Right cardiac atrium (tissue), 5 donors: ENCODE results near the gene SDC1. TPM values are rescaled to one million over a fixed set of nuclear protein-coding genes. Genes with fewer than 3 reads are reported as not detected.
A peak's percentile ranks its signal among the peaks of the same experiment; 100 is the strongest.
"Not testable (repeated sequence)": the region's sequence is repeated elsewhere in the genome, so short reads cannot be mapped to it uniquely, and the experiment has no call there.

ENCODE experiments used
- ATAC-seq, 2 donors: fragments of 200-7000 bp; cut with Tn5 transposase; one replicate each; pipeline versions ENCODE4 v1.8.0 to v1.9.1; 2020; ENCODE audit warnings: moderate library complexity in 2 of 2, mild to moderate bottlenecking in 1 of 2
- DNase-seq, 3 donors: peaks; one replicate each; pipeline ENCODE4 v3.0.0-alpha.2; 2020
- H3K27ac ChIP-seq: one replicate; pipeline ENCODE4 v1.5.1; 2013; ENCODE audit warnings: mild to moderate bottlenecking, low read length, control low read depth, moderate library complexity
- H3K27me3 ChIP-seq: one replicate; pipeline ENCODE4 v1.6.1; 2013; ENCODE audit not compliant: control insufficient read depth, insufficient read depth
- H3K4me1 ChIP-seq: one replicate; pipeline ENCODE4 v1.6.1; 2013; ENCODE audit warnings: low read length; ENCODE audit not compliant: control insufficient read depth, insufficient read depth
- H3K4me3 ChIP-seq: one replicate; pipeline ENCODE4 v1.5.1; 2013; ENCODE audit warnings: low read length, control low read depth
- H3K9me3 ChIP-seq: one replicate; pipeline ENCODE4 v1.6.1; 2013; ENCODE audit warnings: low read length; ENCODE audit not compliant: control insufficient read depth
- WGBS: extraction: QIAGEN DNeasy Blood & Tissue Kit; methylation state at CpG from one replicate; pipeline ENCODE4 v1.1.7; 2013; 5-methylcytosine and 5-hydroxymethylcytosine counted together
- intact Hi-C, 4 donors: fragments of 100-400 bp; cut with DNase I; formaldehyde crosslinking; loops; one replicate each; pipeline versions ENCODE4 v1.11.0 to v1.14.0; 2022 to 2023
- polyA plus RNA-seq: library from polyadenylated mRNA; stranded (reverse); fragments of 200-250 nt; gene quantifications from one replicate; pipeline ENCODE4 v1.2.3, GENCODE V29; 2013
- total RNA-seq, 4 donors: library from RNA; stranded (reverse); fragmentation: NEBNext Ultra II Directional; extraction: Animal tissue kit (Norgen Biotek cat#: 25700); gene quantifications; one replicate each; pipeline ENCODE4 v1.2.1, GENCODE V29; 2021
- donor health status: healthy with polysubstance abuse.
- donor health status: DM: no; HTN: yes; CAD: no.
- donor health status: DM: no; HTN: no; CAD: no.
- donor health status: DM: no; HTN: yes; CAD: no; lungs with severe emphysema.
- donor health status: DM: yes; HTN: yes; CAD: no.

Gene SDC1
- total and polyA plus RNA-seq, 5 donors = 0.09 to 0.25 (median 0.23) TPM

GRCh38 chr2:20242727-20243377, 17.9 kb upstream of the SDC1 start:
- peaks cover 2% of the 10 kb centered on the region for H3K4me1 ChIP-seq
- H3K4me3 ChIP-seq = no peak overlapping the region
- WGBS = 65% methylated on average over 9 of the region's 9 CpGs
- peak; percentile 28 to 39 for ATAC-seq
- H3K27ac ChIP-seq = no peak overlapping the region
- intact Hi-C loops = no loop called here
- no peak for DNase-seq
- H3K27me3 ChIP-seq = no peaks in the 10 kb centered on the region
- H3K9me3 ChIP-seq = no peaks in the 10 kb centered on the region

- intact Hi-C loops = no loop called here
- H3K4me3 ChIP-seq = no peak overlapping the region
- H3K27me3 ChIP-seq = no peaks in the 10 kb centered on the region
- H3K9me3 ChIP-seq = no peaks in the 10 kb centered on the region
- peaks cover 2% of the 10 kb centered on the region for H3K4me1 ChIP-seq
- DNase-seq = no peak
- WGBS = 38% methylated on average over 43 of the region's 43 CpGs
- peak; percentile 41 to 58 for ATAC-seq
- H3K27ac ChIP-seq = no peak overlapping the region
These were observed 17.2 kb upstream of the SDC1 start for GRCh38 chr2:20241973-20242726.

GRCh38 chr2:20240291-20240690, 15.4 kb upstream of the SDC1 start:
- H3K9me3 ChIP-seq, ATAC-seq, DNase-seq, H3K27me3 ChIP-seq, intact Hi-C loops, H3K4me3 ChIP-seq, H3K4me1 ChIP-seq, H3K27ac ChIP-seq: not testable (repeated sequence)
- 89% methylated on average over 6 of the region's 6 CpGs for WGBS

GRCh38 chr2:20236496-20236895, 11.6 kb upstream of the SDC1 start:
- no peak for DNase-seq
- H3K4me1 ChIP-seq = peaks cover under 1% of the 10 kb centered on the region
- 74% methylated on average over 5 of the region's 5 CpGs for WGBS
- H3K27ac ChIP-seq = no peak overlapping the region
- H3K27me3 ChIP-seq = no peaks in the 10 kb centered on the region
- intact Hi-C loops = no loop called here
- no peak overlapping the region for H3K4me3 ChIP-seq
- no peaks in the 10 kb centered on the region for H3K9me3 ChIP-seq
- no peak for ATAC-seq

- Histone ChIP-seq H3K9me3 (no peaks in the 10 kb centered on the region), H3K4me1 (no peaks in the 10 kb centered on the region), H3K27ac (no peak overlapping the region), H3K4me3 (no peak overlapping the region), H3K27me3 (no peaks in the 10 kb centered on the region)
- intact Hi-C loops = no loop called here
- no peak for DNase-seq
- WGBS = 84% methylated on average over 10 of the region's 10 CpGs
- ATAC-seq = peak in 1 of 2 donors; percentile 31
These were observed 10.8 kb upstream of the SDC1 start for GRCh38 chr2:20235655-20236305.

- DNase-seq, H3K27me3 ChIP-seq, H3K27ac ChIP-seq, H3K4me3 ChIP-seq, intact Hi-C loops, H3K4me1 ChIP-seq, ATAC-seq, H3K9me3 ChIP-seq: not testable (repeated sequence)
- 73% methylated on average over 2 of the region's 2 CpGs for WGBS
These were observed 9.7 kb upstream of the SDC1 start for GRCh38 chr2:20234597-20234996.

- H3K9me3 ChIP-seq = no peaks in the 10 kb centered on the region
- intact Hi-C loops = no loop called here
- ATAC-seq (no peak), DNase-seq (no peak)
- H3K4me1 ChIP-seq = no peaks in the 10 kb centered on the region
- WGBS = 95% methylated on average over 5 of the region's 5 CpGs
- no peaks in the 10 kb centered on the region for H3K27me3 ChIP-seq
- no peak overlapping the region for H3K4me3 ChIP-seq
- no peak overlapping the region for H3K27ac ChIP-seq
These were observed 7.9 kb upstream of the SDC1 start for GRCh38 chr2:20232837-20233207.

- Histone ChIP-seq H3K4me1 (no peaks in the 10 kb centered on the region), H3K27ac (no peak overlapping the region), H3K4me3 (no peak overlapping the region), H3K9me3 (no peaks in the 10 kb centered on the region), H3K27me3 (no peaks in the 10 kb centered on the region)
- peak; percentile 43 to 51 for ATAC-seq
- intact Hi-C loops = no loop called here
- WGBS = 67% methylated on average over 6 of the region's 6 CpGs
- DNase-seq = no peak
These were observed 6.7 kb upstream of the SDC1 start for GRCh38 chr2:20231598-20232026.

GRCh38 chr2:20231159-20231558, 6.2 kb upstream of the SDC1 start:
- H3K27me3 ChIP-seq = no peaks in the 10 kb centered on the region
- ATAC-seq (no peak), DNase-seq (no peak)
- no peak overlapping the region for H3K27ac ChIP-seq
- intact Hi-C loops = no loop called here
- H3K4me3 ChIP-seq = no peak overlapping the region
- no peaks in the 10 kb centered on the region for H3K9me3 ChIP-seq
- 78% methylated on average over 6 of the region's 6 CpGs for WGBS
- no peaks in the 10 kb centered on the region for H3K4me1 ChIP-seq

GRCh38 chr2:20230114-20230425, 5.1 kb upstream of the SDC1 start:
- ATAC-seq (no peak), DNase-seq (no peak)
- intact Hi-C loops = no loop called here
- H3K4me3 ChIP-seq = no peak overlapping the region
- no peak overlapping the region for H3K27ac ChIP-seq
- WGBS = 91% methylated on average over 4 of the region's 4 CpGs
- H3K27me3 ChIP-seq = no peaks in the 10 kb centered on the region
- H3K9me3 ChIP-seq = no peaks in the 10 kb centered on the region
- no peaks in the 10 kb centered on the region for H3K4me1 ChIP-seq

GRCh38 chr2:20229322-20230113, 4.6 kb upstream of the SDC1 start:
- Histone ChIP-seq H3K4me1 (no peaks in the 10 kb centered on the region), H3K27ac (no peak overlapping the region), H3K27me3 (no peaks in the 10 kb centered on the region), H3K9me3 (no peaks in the 10 kb centered on the region), H3K4me3 (no peak overlapping the region)
- ATAC-seq = no peak
- no peak for DNase-seq
- intact Hi-C loops = loop anchor here in 1 of 4 donors (10.0 kb wide), 1 partner anchor 95 kb away; no protein-coding TSS in a partner anchor
- WGBS = 80% methylated on average over 8 of the region's 8 CpGs
